ENCODE data around the gene MPHOSPH10.
A peak's percentile ranks its signal among the peaks of the same experiment; 100 is the strongest.

MPHOSPH10 gene

GRCh38 chr2:71186973-71187372 lies 56.5 kb downstream of the MPHOSPH10 start:
- H3K4me3 ChIP-seq (ENCODE audit: low read depth, low read length) = no peak overlapping the region
- DNase-seq (ENCODE audit: low read depth) = no peak
- no peak for TF ChIP-seq CTCF (IDR thresholded peaks at IDR 0.05; ENCODE audit: control insufficient read depth, extremely low read depth, insufficient read depth)

GRCh38 chr2:71187589-71187988 lies 57.2 kb downstream of the MPHOSPH10 start:
- no peak for DNase-seq (ENCODE audit: low read depth)
- TF ChIP-seq CTCF (IDR thresholded peaks at IDR 0.05; ENCODE audit: control insufficient read depth, extremely low read depth, insufficient read depth) = no peak
- no peak overlapping the region for H3K4me3 ChIP-seq (ENCODE audit: low read depth, low read length)

GRCh38 chr2:71190656-71191569 lies 60.5 kb downstream of the MPHOSPH10 start:
- no peak for DNase-seq (ENCODE audit: low read depth)
- peak; percentile 52 for TF ChIP-seq CTCF (IDR thresholded peaks at IDR 0.05; ENCODE audit: control insufficient read depth, extremely low read depth, insufficient read depth)
- H3K4me3 ChIP-seq (ENCODE audit: low read depth, low read length) = no peak overlapping the region

GRCh38 chr2:71191570-71191943 lies 61.1 kb downstream of the MPHOSPH10 start:
- TF ChIP-seq CTCF (IDR thresholded peaks at IDR 0.05; ENCODE audit: control insufficient read depth, extremely low read depth, insufficient read depth) = no peak
- no peak for DNase-seq (ENCODE audit: low read depth)
- H3K4me3 ChIP-seq (ENCODE audit: low read depth, low read length) = no peak overlapping the region

Data from LNCaP clone FGC (cell line).